Natural killer cell (primary cell): ENCODE measurements around the gene HUS1B. TPM values are rescaled to one million over a fixed set of nuclear protein-coding genes. Genes with fewer than 3 reads are reported as not detected.

Source experiments
- ATAC-seq, 3 donors: fragments of 150-1000 bp in 2 of 3; fragments of 200-7000 bp in 1 of 3; cut with Tn5 transposase; 1 replicate in 1 of 3; 2 replicates in 2 of 3; pipeline ENCODE4 v1.10.0; 2021; ENCODE audit warnings: mild to moderate bottlenecking in 2 of 3, moderate library complexity in 2 of 3
- DNase-seq, 2 donors: peaks; one replicate each; pipeline versions ENCODE4 v3.0.0 to v3.0.0-alpha.2; 2013 to 2021; ENCODE audit warnings: mixed read lengths in 1 of 2
- H3K27ac ChIP-seq: one replicate; pipeline ENCODE4 v1.5.1; 2013; ENCODE audit warnings: mild to moderate bottlenecking, low read length
- H3K27me3 ChIP-seq: one replicate; pipeline ENCODE4 v1.6.1; 2013; ENCODE audit warnings: low read length; ENCODE audit not compliant: control insufficient read depth, insufficient read depth
- H3K36me3 ChIP-seq: one replicate; pipeline ENCODE4 v1.6.1; 2013; ENCODE audit warnings: low read length; ENCODE audit not compliant: control insufficient read depth, insufficient read depth
- H3K4me1 ChIP-seq: one replicate; pipeline ENCODE4 v1.6.1; 2013; ENCODE audit warnings: low read length; ENCODE audit not compliant: control insufficient read depth, insufficient read depth
- H3K4me3 ChIP-seq: one replicate; pipeline ENCODE4 v1.5.1; 2013; ENCODE audit warnings: low read length
- H3K9me3 ChIP-seq: one replicate; pipeline ENCODE4 v1.6.1; 2013; ENCODE audit warnings: low read length; ENCODE audit not compliant: control insufficient read depth, insufficient read depth
- H3K27ac Mint-ChIP-seq, 2 donors: one replicate each; pipeline ENCODE4 v1.8.0; 2022; ENCODE audit warnings: mild to moderate bottlenecking in 2 of 2, mixed read lengths in 2 of 2, moderate library complexity in 1 of 2
- H3K27me3 Mint-ChIP-seq, 2 donors: one replicate each; pipeline ENCODE4 v1.8.0; 2022; ENCODE audit warnings: low read depth in 2 of 2, mixed read lengths in 2 of 2
- H3K36me3 Mint-ChIP-seq: one replicate; pipeline ENCODE4 v1.8.0; 2022; ENCODE audit warnings: mixed read lengths
- H3K4me1 Mint-ChIP-seq, 2 donors: one replicate each; pipeline ENCODE4 v1.8.0; 2022; ENCODE audit warnings: mixed read lengths in 2 of 2
- H3K4me3 Mint-ChIP-seq: one replicate; pipeline ENCODE4 v1.8.0; 2022; ENCODE audit warnings: mild to moderate bottlenecking, moderate library complexity, mixed read lengths
- H3K9me3 Mint-ChIP-seq, 2 donors: one replicate each; pipeline ENCODE4 v1.8.0; 2022; ENCODE audit warnings: mixed read lengths in 2 of 2
- WGBS: methylation state at CpG from one replicate; pipeline ENCODE4 v1.1.7; 2013; ENCODE audit warnings: missing lambda C conversion rate; ENCODE audit not compliant: insufficient coverage; 5-methylcytosine and 5-hydroxymethylcytosine counted together
- intact Hi-C: fragments of 100-400 bp; cut with micrococcal nuclease; formaldehyde crosslinking; loops from one replicate; pipeline ENCODE4 v1.14.2; 2022
- total RNA-seq, 4 donors: library from RNA; stranded (reverse); fragments of 120-200 nt in 1 of 4; gene quantifications; one replicate each; pipeline versions ENCODE4 v1.2.3 to v1.2.4, GENCODE V29; 2013 to 2022
- TF ChIP-seq, protein P1 (sequence below): fragments of 200-600 bp; IDR thresholded peaks from one replicate; pipeline ENCODE4 v1.8.0; 2022; ENCODE audit warnings: antibody characterized with exemption

The HUS1B gene
- total RNA-seq, 3 donors from 2014 or later (not counting 1 experiment from before 2014, with no cell fraction given) = 1.5 to 3.4 (median 2.8) TPM

DNA sequence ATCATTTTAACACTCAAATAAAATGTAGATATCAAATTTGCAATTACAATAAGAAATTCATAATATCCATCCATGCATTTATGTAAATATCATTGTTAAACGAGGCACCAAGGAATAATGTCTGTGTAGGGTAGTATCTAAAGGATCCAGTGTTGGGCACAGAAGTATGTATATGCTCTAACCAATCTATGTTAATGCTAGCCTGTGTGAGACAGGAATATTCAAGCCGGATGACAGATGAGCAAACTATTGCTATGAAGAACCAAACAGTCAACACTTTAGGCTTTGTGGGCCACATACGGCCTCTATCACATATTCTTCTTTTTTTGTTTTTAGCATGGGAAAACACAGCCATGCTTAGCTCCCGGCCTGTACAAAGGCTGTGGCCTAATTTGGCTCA lies 45.0 kb downstream of the HUS1B start:
- H3K36me3 ChIP-seq = peaks cover 26% of the 10 kb centered on the region
- H3K9me3 Mint-ChIP-seq = no peaks in the 10 kb centered on the region
- H3K27ac Mint-ChIP-seq = no peak overlapping the region
- peaks cover 18% of the 10 kb centered on the region for H3K36me3 Mint-ChIP-seq
- H3K4me3 Mint-ChIP-seq = no peak overlapping the region
- TF ChIP-seq, protein P1, sequence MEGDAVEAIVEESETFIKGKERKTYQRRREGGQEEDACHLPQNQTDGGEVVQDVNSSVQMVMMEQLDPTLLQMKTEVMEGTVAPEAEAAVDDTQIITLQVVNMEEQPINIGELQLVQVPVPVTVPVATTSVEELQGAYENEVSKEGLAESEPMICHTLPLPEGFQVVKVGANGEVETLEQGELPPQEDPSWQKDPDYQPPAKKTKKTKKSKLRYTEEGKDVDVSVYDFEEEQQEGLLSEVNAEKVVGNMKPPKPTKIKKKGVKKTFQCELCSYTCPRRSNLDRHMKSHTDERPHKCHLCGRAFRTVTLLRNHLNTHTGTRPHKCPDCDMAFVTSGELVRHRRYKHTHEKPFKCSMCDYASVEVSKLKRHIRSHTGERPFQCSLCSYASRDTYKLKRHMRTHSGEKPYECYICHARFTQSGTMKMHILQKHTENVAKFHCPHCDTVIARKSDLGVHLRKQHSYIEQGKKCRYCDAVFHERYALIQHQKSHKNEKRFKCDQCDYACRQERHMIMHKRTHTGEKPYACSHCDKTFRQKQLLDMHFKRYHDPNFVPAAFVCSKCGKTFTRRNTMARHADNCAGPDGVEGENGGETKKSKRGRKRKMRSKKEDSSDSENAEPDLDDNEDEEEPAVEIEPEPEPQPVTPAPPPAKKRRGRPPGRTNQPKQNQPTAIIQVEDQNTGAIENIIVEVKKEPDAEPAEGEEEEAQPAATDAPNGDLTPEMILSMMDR = no peak
- no peak for DNase-seq
- H3K4me3 ChIP-seq = no peak overlapping the region
- H3K27me3 Mint-ChIP-seq = no peaks in the 10 kb centered on the region
- ATAC-seq = no peak
- H3K4me1 Mint-ChIP-seq = peaks cover 0 to 6% of the 10 kb centered on the region in 2 donors
- H3K4me1 ChIP-seq = no peaks in the 10 kb centered on the region
- WGBS = 67% methylated on average over 3 of the region's 4 CpGs
- H3K27ac ChIP-seq = no peak overlapping the region
- intact Hi-C loops = no loop called here
- H3K9me3 ChIP-seq = no peaks in the 10 kb centered on the region
- H3K27me3 ChIP-seq = no peaks in the 10 kb centered on the region

DNA sequence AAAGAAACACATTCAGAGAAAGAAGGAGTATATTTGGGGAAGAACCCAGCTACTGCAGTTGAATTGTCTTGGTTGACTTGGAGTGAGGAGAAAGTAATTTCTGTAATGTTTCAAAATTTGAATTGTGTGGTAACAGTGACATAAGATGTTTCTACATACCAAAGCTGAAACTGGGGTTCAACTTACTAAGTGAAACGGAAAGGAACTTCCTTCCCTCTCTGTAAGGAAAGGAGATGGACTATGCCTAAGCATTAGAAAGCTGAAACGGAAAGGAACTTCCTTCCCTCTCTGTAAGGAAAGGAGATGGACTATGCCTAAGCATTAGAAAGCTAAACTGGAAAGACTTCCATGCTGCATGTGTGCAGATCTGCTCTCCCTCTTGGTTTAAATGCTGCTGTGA lies 46.0 kb downstream of the HUS1B start:
- H3K36me3 Mint-ChIP-seq = peaks cover 27% of the 10 kb centered on the region
- Histone ChIP-seq H3K9me3 (no peaks in the 10 kb centered on the region), H3K27me3 (no peaks in the 10 kb centered on the region), H3K4me1 (no peaks in the 10 kb centered on the region), H3K27ac (no peak overlapping the region), H3K4me3 (no peak overlapping the region), H3K36me3 (peaks cover 32% of the 10 kb centered on the region)
- WGBS = 17% methylated on average over 1 of the region's 2 CpGs
- intact Hi-C loops = no loop called here
- no peak for DNase-seq
- no peaks in the 10 kb centered on the region for H3K27me3 Mint-ChIP-seq
- TF ChIP-seq, protein P1 = no peak
- H3K4me3 Mint-ChIP-seq = no peak overlapping the region
- H3K27ac Mint-ChIP-seq = no peak overlapping the region
- H3K4me1 Mint-ChIP-seq = peaks cover 0 to 6% of the 10 kb centered on the region in 2 donors
- H3K9me3 Mint-ChIP-seq = no peaks in the 10 kb centered on the region
- no peak for ATAC-seq

DNA sequence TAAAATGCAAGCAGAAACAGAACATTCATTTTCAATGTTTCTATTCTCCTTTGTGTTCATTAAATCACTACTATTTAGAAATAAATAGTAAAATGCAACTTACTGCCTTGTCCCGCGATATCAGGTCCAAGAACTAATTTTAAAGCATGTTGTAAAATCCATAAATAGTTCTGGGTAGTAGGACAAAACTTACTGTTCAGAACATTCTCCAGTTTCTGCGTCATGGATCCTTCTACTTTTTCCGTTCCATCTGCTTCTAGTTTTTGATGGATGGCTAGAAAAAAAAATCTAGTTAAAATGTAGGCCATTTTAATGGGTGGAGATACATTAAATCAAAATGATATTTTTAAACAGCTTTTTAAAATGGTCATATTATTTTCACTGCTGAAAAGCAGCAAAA lies 47.0 kb downstream of the HUS1B start:
- intact Hi-C loops = no loop called here
- H3K9me3 ChIP-seq = no peaks in the 10 kb centered on the region
- no peak for ATAC-seq
- no peak overlapping the region for H3K4me3 ChIP-seq
- no peaks in the 10 kb centered on the region for H3K4me1 ChIP-seq
- no peaks in the 10 kb centered on the region for H3K27me3 Mint-ChIP-seq
- H3K27ac Mint-ChIP-seq = no peak overlapping the region
- TF ChIP-seq, protein P1 = no peak
- H3K4me3 Mint-ChIP-seq = no peak overlapping the region
- no peaks in the 10 kb centered on the region for H3K9me3 Mint-ChIP-seq
- H3K36me3 ChIP-seq = peaks cover 29% of the 10 kb centered on the region
- peaks cover 29% of the 10 kb centered on the region for H3K36me3 Mint-ChIP-seq
- no peaks in the 10 kb centered on the region for H3K27me3 ChIP-seq
- 100% methylated on average over 2 of the region's 4 CpGs for WGBS
- H3K4me1 Mint-ChIP-seq = peaks cover 1 to 6% of the 10 kb centered on the region in 2 donors
- H3K27ac ChIP-seq = no peak overlapping the region
- DNase-seq = no peak

DNA sequence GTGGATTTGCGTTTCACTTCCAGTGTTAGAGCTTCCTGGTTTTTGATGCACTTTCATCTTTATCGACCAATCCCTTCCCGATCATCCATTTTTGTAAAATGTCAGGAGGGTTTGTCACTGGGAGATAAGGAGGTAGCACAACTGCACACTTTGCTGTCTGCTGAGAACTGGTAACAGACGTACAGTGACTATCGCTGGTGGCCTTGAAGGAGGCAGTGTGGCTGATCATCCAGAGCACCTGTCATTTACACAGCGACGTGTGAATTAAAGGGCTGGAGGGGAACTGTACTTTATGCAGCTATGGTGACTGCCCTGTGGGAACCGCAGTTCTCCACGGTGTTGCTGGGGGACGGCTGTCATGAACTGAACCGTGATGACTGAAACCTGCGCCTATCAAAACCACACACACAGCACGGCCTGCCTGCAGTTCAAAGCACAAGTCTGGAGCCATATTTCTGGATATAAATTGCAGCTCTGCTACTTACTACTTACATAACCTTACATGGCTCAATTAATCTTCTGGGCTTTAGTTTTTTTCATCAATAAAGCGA lies 50.0 kb downstream of the HUS1B start:
- Mint-ChIP-seq H3K4me1 (peaks cover 4 to 16% of the 10 kb centered on the region in 2 donors), H3K27me3 (no peaks in the 10 kb centered on the region), H3K27ac (no peak overlapping the region), H3K36me3 (peaks cover 23% of the 10 kb centered on the region), H3K4me3 (no peak overlapping the region), H3K9me3 (no peaks in the 10 kb centered on the region)
- 94% methylated on average over 14 of the region's 14 CpGs for WGBS
- intact Hi-C loops = no loop called here
- no peak overlapping the region for H3K27ac ChIP-seq
- DNase-seq (no peak), ATAC-seq (no peak)
- H3K4me3 ChIP-seq = no peak overlapping the region
- H3K4me1 ChIP-seq = no peaks in the 10 kb centered on the region
- H3K27me3 ChIP-seq = no peaks in the 10 kb centered on the region
- TF ChIP-seq, protein P1 = no peak
- peaks cover 26% of the 10 kb centered on the region for H3K36me3 ChIP-seq
- no peaks in the 10 kb centered on the region for H3K9me3 ChIP-seq
